Fibroblast of skin of back (primary cell): ENCODE measurements around the gene DIO3.

ENCODE experiments used
- DNase-seq: peaks from one replicate; pipeline ENCODE4 v3.0.0-alpha.2; 2013

The DIO3 gene

DNA sequence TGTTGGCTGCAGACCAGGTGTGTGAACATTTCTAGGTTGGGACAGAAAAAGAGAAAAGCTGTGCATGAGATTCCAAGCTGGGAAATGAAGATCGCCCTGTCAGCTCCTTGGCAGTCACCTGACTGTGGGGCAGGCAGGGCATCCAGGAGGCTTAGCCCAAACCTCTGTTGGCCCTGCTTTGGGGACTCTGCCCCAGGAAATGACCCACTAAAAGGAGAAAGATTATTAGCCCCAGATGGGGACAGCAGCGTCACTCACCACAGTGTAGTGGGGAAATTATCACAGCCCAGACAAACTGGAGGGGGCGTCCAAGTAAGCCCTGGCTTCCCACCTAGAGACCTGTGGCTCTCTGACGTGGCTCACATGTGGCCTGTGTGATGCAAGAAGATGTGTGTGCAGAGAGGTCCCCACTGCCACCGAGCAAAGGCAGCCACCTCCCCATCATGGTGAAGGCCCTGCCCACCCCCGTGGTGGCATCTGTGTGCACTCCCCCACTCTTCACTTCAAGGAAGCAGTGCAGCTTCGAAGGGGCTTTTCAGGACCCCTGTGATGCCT lies 39.1 kb downstream of the DIO3 start:
- DNase-seq: no peak

DNA sequence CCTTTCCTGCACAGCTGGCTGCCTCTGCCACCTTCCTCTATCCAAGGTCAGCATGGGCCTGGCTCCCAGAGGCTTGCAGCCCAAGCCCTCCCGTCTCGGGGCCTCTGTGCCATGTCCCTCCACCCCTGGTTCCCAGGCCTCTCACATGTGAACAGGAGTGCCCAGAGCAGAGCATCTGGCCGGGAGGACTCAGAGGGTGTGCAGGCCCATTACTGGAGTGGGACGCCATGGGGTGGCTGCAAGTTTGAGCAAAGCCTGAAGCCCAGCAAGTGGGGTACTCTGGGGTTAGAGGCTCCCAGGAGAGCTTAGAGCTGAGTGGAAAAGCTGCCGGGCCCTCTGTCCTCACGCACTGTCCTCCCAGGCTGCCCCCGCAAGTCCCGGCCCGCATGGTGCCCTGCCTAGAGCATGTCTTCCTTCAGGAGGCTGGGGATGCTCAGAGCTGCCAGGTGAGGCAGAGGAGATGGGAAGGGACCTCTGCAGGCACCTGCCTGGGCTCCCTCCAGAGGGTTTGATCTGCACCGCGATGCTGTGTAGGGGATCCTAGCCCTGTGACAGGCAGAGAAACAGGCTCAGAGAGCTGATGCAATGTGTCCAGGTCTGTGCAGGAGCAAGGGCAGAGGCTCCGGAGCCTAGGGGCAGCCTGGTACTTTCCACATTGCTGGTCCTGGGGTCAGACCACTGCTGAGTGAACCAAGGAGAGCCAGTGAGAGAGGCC lies 39.8 kb downstream of the DIO3 start:
- DNase-seq: no peak

GRCh38 chr14:101601606-101602465 lies 40.5 kb downstream of the DIO3 start:
- no peak for DNase-seq

GRCh38 chr14:101602466-101602840 lies 41.2 kb downstream of the DIO3 start:
- DNase-seq: no peak

DNA sequence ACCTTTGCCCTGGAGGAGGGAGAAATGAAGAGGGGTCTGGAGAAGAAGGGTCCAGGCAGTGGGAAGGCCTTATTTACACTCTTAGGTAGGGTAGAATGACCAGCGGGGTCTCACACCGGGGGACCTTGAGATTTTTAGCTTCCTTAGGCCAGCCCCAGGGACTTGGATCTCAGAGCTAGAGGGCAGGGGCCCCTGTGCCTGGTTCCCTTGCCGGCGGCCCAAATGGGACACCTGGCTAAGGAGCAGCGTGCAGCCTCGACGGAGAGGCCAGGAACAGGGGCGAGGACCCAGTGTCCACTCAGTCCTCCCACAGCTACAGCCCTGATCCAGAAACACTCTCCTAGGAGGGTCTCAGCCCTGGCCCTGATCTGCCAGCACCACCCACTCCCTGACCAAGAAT lies 41.8 kb downstream of the DIO3 start:
- no peak for DNase-seq

DNA sequence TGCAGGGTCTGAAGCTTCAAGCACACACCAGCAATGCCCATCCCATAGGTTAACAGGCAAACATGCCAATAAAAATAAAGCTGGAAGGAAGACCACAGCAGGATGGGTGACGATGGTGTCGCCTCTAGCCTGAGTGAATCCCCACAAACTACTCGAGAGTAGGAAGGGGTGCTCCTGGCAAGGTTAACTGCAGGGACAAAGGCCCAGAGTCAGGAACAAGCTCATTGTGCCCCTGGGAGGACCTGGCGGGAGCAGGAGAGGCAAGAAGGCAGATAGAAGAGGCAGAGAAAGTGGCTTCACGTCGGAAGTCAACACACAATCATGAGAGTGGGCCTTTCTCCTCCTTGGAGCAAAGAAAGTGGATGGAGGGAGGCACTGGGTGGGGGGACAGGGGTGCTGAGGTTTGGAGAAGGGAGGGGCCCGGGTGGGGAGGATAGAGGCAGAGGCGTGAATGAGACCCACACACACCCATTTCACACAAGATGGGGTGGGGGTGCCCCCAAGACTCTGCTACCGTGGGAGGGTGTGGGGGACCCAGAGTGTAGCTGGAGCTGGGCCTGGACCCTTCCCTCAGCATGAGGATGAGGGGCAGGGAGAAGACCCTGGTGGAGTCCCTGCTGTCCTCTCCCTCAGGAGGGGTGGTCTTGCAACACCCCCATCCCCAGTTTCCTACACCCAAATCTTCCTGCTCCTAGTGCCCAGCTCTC lies 43.1 kb downstream of the DIO3 start:
- DNase-seq: no peak

- DNase-seq: no peak
Observed at GRCh38 chr14:101604935-101605780, 43.9 kb downstream of the DIO3 start.

DNA sequence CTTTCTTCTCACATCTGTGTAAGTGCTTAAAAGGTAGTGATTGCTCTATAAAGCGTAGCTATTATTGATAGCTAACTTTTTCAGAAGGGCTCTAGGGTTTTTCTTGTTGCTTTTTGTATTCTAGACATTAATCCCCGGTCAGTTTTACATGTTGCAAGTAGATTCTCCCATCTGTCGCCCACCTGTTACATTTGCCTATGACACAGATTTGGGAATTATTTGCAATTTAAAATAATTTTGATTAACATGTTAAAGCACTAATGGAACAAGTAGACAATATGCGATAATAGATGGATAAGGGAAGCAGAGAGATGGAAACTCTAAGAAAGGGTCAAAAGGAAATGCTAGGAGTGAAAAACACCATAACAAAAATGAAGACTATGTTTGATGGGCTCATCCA lies 44.5 kb downstream of the DIO3 start:
- DNase-seq: no peak
